Chondrocyte (in vitro differentiated cells): ENCODE results near the gene CCL23. TPM values are rescaled to one million over a fixed set of nuclear protein-coding genes. Genes with fewer than 3 reads are reported as not detected.
A peak's percentile ranks its signal among the peaks of the same experiment; 100 is the strongest.

Source experiments
- DNase-seq: peaks from one replicate; pipeline ENCODE4 v3.0.0; 2021; ENCODE audit warnings: mixed read lengths, low spot score
- H3K27ac Mint-ChIP-seq: one replicate; pipeline ENCODE4 v1.8.0; 2021; ENCODE audit warnings: mild to moderate bottlenecking, moderate library complexity, mixed read lengths; ENCODE audit not compliant: unreplicated experiment
- H3K27me3 Mint-ChIP-seq: 2 replicates; pipeline ENCODE4 v1.8.0; 2021; ENCODE audit warnings: low read depth, mixed read lengths
- H3K36me3 Mint-ChIP-seq: 2 replicates; pipeline ENCODE4 v1.8.0; 2021; ENCODE audit warnings: low read depth, mixed read lengths
- H3K4me1 Mint-ChIP-seq: 2 replicates; pipeline ENCODE4 v1.8.0; 2021; ENCODE audit warnings: low read depth, mild to moderate bottlenecking, mixed read lengths
- H3K4me3 Mint-ChIP-seq: one replicate; pipeline ENCODE4 v1.8.0; 2021; ENCODE audit warnings: mild to moderate bottlenecking, moderate library complexity, mixed read lengths; ENCODE audit not compliant: unreplicated experiment
- H3K9me3 Mint-ChIP-seq: 2 replicates; pipeline ENCODE4 v1.8.0; 2021; ENCODE audit warnings: low read depth, mixed read lengths
- CTCF ChIP-seq: fragments of 200-600 bp; sonication (generic); IDR thresholded peaks from 2 replicates; pipeline ENCODE4 v1.5.0; 2021; ENCODE audit warnings: antibody characterized with exemption, mild to moderate bottlenecking, moderate library complexity
- long read RNA-seq: library from polyadenylated mRNA; stranded (forward); transcript quantifications from one replicate; pipeline ENCODE4 v2.0.0, GENCODE V29; 2021
- total RNA-seq: library from RNA; stranded (reverse); gene quantifications from 3 replicates; pipeline ENCODE4 v1.2.1, GENCODE V29; 2021

CCL23 gene
- not detected in 3 replicates for total RNA-seq
- long read RNA-seq = 0 reads

GRCh38 chr17:36017799-36018198 lies at the start of gene CCL23:
TSS of gene CCL23 (minus strand) at chr17:36017972. CDS start at chr17:36017897, 75 bp downstream.
- Mint-ChIP-seq H3K27ac (no peak within 1 kb of the TSS), H3K4me3 (no peak within 1 kb of the TSS), H3K36me3 (no peaks in the 10 kb centered on the region), H3K27me3 (peaks cover 51% of the 10 kb centered on the region), H3K9me3 (peaks cover 2% of the 10 kb centered on the region), H3K4me1 (no peaks in the 10 kb centered on the region)
- no peak for TF ChIP-seq CTCF
- DNase-seq = no peak

GRCh38 chr17:36066365-36066985 lies 48.7 kb upstream of the CCL23 start:
- Mint-ChIP-seq H3K36me3 (no peaks in the 10 kb centered on the region), H3K4me3 (no peak overlapping the region), H3K27ac (no peak overlapping the region), H3K27me3 (peaks cover 21% of the 10 kb centered on the region), H3K9me3 (peaks cover 3% of the 10 kb centered on the region), H3K4me1 (no peaks in the 10 kb centered on the region)
- no peak for DNase-seq
- no peak for TF ChIP-seq CTCF

GRCh38 chr17:36063786-36064541 lies 46.2 kb upstream of the CCL23 start, which contains the start of gene CCL18:
TSS of gene CCL18 (plus strand) at chr17:36064272. CDS start at chr17:36064343, 71 bp downstream.
- H3K27me3 Mint-ChIP-seq = peaks cover 18% of the 10 kb centered on the region
- no peak within 1 kb of the TSS for H3K27ac Mint-ChIP-seq
- no peaks in the 10 kb centered on the region for H3K4me1 Mint-ChIP-seq
- peak; percentile 59 for DNase-seq
- peaks cover 6% of the 10 kb centered on the region for H3K9me3 Mint-ChIP-seq
- no peaks in the 10 kb centered on the region for H3K36me3 Mint-ChIP-seq
- no peak within 1 kb of the TSS for H3K4me3 Mint-ChIP-seq
- TF ChIP-seq CTCF = no peak

GRCh38 chr17:36060816-36061215 lies 43.0 kb upstream of the CCL23 start:
- no peak overlapping the region for H3K4me3 Mint-ChIP-seq
- H3K9me3 Mint-ChIP-seq = peaks cover 3% of the 10 kb centered on the region
- TF ChIP-seq CTCF = no peak
- H3K4me1 Mint-ChIP-seq = no peaks in the 10 kb centered on the region
- no peak for DNase-seq
- no peaks in the 10 kb centered on the region for H3K36me3 Mint-ChIP-seq
- H3K27me3 Mint-ChIP-seq = peaks cover 17% of the 10 kb centered on the region
- H3K27ac Mint-ChIP-seq = no peak overlapping the region

GRCh38 chr17:36059406-36059805 lies 41.6 kb upstream of the CCL23 start:
- H3K27ac Mint-ChIP-seq = no peak overlapping the region
- TF ChIP-seq CTCF = no peak

More at GRCh38 chr17:36059406-36059805, 41.6 kb upstream of the CCL23 start:
- H3K4me3 Mint-ChIP-seq = no peak overlapping the region
- no peaks in the 10 kb centered on the region for H3K4me1 Mint-ChIP-seq
- H3K36me3 Mint-ChIP-seq = no peaks in the 10 kb centered on the region
- DNase-seq = no peak
- peaks cover 3% of the 10 kb centered on the region for H3K9me3 Mint-ChIP-seq
- peaks cover 12% of the 10 kb centered on the region for H3K27me3 Mint-ChIP-seq
